ENCODE results near the gene IFI44L.

IFI44L gene

DNA sequence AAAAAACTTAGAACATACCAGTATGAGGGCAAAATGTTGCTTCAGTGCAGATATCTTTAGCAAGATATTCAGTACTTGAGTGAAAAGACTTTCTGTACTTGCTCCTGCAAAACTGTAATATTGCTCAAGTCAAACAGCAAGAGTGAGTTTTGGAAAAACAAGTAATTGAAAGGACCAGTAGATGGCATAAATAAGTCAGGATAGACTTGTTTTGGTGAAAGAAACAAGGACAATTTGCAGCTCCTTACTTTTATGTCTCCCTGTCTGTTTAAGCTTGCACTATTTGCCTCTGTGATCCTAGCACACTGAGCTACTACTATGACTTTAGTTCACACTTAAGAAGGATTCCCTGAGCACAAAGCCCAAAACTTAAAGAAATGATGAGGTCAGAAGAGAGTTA lies 68.4 kb downstream of the IFI44L start:
- DNase-seq (ENCODE audit: low read depth) = no peak

DNA sequence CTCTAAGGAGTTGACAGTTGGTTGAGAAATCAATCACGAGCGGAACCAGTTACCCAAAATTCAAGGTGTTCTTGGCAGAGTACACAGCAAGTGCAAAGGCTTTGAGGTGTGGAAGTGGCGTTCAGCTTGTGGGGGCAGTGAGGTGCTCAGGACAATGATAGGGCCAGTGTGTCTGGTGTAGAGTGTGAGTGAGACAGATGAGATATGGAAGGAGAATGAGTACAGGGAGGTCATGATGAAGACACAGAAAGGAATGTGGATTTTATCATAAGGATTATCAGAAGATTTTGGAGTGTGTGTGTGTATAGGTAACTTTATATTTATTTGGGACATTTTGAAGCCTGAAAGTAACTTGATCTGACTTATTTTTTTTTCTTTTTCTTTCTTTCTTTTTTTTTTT lies 70.3 kb downstream of the IFI44L start:
- no peak for DNase-seq (ENCODE audit: low read depth)

DNA sequence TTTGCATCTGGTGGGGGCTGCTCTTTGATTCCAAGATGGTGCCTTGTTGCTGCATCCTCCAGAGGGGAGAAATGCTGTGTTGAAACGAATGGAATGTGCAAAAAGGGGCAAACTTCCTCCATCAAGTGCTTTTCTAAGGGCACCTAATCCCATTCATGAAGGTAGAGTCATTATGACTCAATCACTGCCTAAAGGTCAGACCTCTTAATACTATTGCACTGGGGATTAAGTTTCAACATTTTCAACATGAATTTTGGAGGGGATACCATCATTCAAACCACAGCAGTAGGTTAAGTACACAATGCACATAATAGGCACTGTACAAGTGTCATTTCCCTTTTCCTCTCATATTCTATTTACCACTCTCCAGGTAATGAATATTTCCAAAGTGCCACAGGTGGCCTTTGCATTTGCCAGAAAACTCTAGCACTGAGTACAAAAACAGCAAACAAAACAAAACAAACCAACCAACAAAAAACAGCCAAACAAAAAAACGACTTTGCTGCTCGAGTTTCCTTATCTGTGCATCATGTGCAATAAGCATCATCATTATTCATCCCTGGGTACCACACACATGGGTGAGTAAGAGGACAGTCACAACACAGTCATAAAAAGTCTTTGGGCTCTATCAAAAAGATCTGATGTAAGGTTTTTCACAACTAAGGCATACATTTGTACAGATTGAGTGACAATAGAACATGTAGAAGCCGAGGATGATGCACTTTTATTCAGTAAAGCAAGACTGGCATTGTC lies 71.9 kb downstream of the IFI44L start:
- DNase-seq (ENCODE audit: low read depth) = no peak

Data from stimulated activated CD8-positive, alpha-beta memory T cell treated with anti-CD3 and anti-CD28 coated beads, Interleukin-15, amount 100 ng/mL, for 24 hours (primary cell).